ENCODE results near the gene PCYT1B.
"Not testable (repeated sequence)": the region's sequence is repeated elsewhere in the genome, so short reads cannot be mapped to it uniquely, and the experiment has no call there.

The PCYT1B gene

GRCh38 chrX:24619647-24620046, 27.5 kb downstream of the PCYT1B start:
- TF ChIP-seq CTCF (IDR thresholded peaks at IDR 0.05; ENCODE audit: poor library complexity, severe bottlenecking) = no peak
- Histone ChIP-seq H3K9me3 (ENCODE audit: severe bottlenecking) (no peaks in the 10 kb centered on the region), H3K27ac (ENCODE audit: poor library complexity, severe bottlenecking) (no peak overlapping the region), H3K4me1 (ENCODE audit: insufficient read depth, poor library complexity, severe bottlenecking) (no peaks in the 10 kb centered on the region), H3K4me3 (ENCODE audit: severe bottlenecking) (no peak overlapping the region), H3K27me3 (ENCODE audit: insufficient read depth, poor library complexity, severe bottlenecking) (no peaks in the 10 kb centered on the region), H3K36me3 (ENCODE audit: low read depth) (no peaks in the 10 kb centered on the region)
- ATAC-seq (ENCODE audit: low read depth) (no peak; the same call in 2 of the 3 replicates), DNase-seq (ENCODE audit: low spot score) (no peak)

- no peak overlapping the region for H3K4me3 ChIP-seq (ENCODE audit: severe bottlenecking)
- no peaks in the 10 kb centered on the region for H3K9me3 ChIP-seq (ENCODE audit: severe bottlenecking)
- DNase-seq (ENCODE audit: low spot score) (no peak), ATAC-seq (ENCODE audit: low read depth) (no peak)
- no peak for TF ChIP-seq CTCF (IDR thresholded peaks at IDR 0.05; ENCODE audit: poor library complexity, severe bottlenecking)
- H3K4me1 ChIP-seq (ENCODE audit: insufficient read depth, poor library complexity, severe bottlenecking) = no peaks in the 10 kb centered on the region
- H3K27me3 ChIP-seq (ENCODE audit: insufficient read depth, poor library complexity, severe bottlenecking) = no peaks in the 10 kb centered on the region
- H3K27ac ChIP-seq (ENCODE audit: poor library complexity, severe bottlenecking) = no peak overlapping the region
- H3K36me3 ChIP-seq (ENCODE audit: low read depth) = no peaks in the 10 kb centered on the region
Measured at GRCh38 chrX:24610516-24610915, 36.6 kb downstream of the PCYT1B start.

GRCh38 chrX:24607616-24608015, 39.5 kb downstream of the PCYT1B start:
- DNase-seq (ENCODE audit: low spot score) = no peak
- Histone ChIP-seq H3K27ac (ENCODE audit: poor library complexity, severe bottlenecking) (no peak overlapping the region), H3K36me3 (ENCODE audit: low read depth) (no peaks in the 10 kb centered on the region), H3K27me3 (ENCODE audit: insufficient read depth, poor library complexity, severe bottlenecking) (no peaks in the 10 kb centered on the region), H3K4me3 (ENCODE audit: severe bottlenecking) (no peak overlapping the region), H3K9me3 (ENCODE audit: severe bottlenecking) (no peaks in the 10 kb centered on the region), H3K4me1 (ENCODE audit: insufficient read depth, poor library complexity, severe bottlenecking) (no peaks in the 10 kb centered on the region)
- TF ChIP-seq CTCF (IDR thresholded peaks at IDR 0.05; ENCODE audit: poor library complexity, severe bottlenecking) = no peak
- ATAC-seq (ENCODE audit: low read depth) = no peak

DNA sequence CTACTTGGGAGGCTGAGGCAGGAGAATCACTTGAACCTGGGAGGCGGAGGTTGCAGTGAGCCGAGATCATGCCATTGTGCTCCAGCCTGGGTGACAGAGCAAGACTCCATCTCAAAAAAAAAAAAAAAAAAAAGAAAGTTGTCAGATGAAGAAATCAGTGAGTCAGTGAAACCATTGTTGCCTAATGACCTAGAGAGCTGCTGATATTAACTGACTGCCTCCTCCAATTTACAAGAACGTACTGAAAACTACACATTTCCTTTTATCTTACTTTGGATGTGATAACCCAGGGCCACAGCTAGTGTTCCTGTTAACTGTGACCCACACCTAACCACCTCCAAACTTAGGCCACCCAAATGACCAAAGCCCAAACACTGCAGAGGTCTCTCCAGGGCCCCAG, 41.2 kb downstream of the PCYT1B start:
- not testable (repeated sequence) for H3K27ac ChIP-seq (ENCODE audit: poor library complexity, severe bottlenecking); H3K27me3 ChIP-seq (ENCODE audit: insufficient read depth, poor library complexity, severe bottlenecking); ATAC-seq (ENCODE audit: low read depth); H3K4me3 ChIP-seq (ENCODE audit: severe bottlenecking); DNase-seq (ENCODE audit: low spot score); H3K9me3 ChIP-seq (ENCODE audit: severe bottlenecking); H3K4me1 ChIP-seq (ENCODE audit: insufficient read depth, poor library complexity, severe bottlenecking); H3K36me3 ChIP-seq (ENCODE audit: low read depth)

- ATAC-seq (ENCODE audit: low read depth) (no peak), DNase-seq (ENCODE audit: low spot score) (no peak)
- Histone ChIP-seq H3K36me3 (ENCODE audit: low read depth) (no peaks in the 10 kb centered on the region), H3K27me3 (ENCODE audit: insufficient read depth, poor library complexity, severe bottlenecking) (no peaks in the 10 kb centered on the region), H3K4me3 (ENCODE audit: severe bottlenecking) (no peak overlapping the region), H3K27ac (ENCODE audit: poor library complexity, severe bottlenecking) (no peak overlapping the region), H3K9me3 (ENCODE audit: severe bottlenecking) (no peaks in the 10 kb centered on the region), H3K4me1 (ENCODE audit: insufficient read depth, poor library complexity, severe bottlenecking) (no peaks in the 10 kb centered on the region)
- TF ChIP-seq CTCF (IDR thresholded peaks at IDR 0.05; ENCODE audit: poor library complexity, severe bottlenecking) = no peak
Measured at GRCh38 chrX:24603191-24603590, 44.0 kb downstream of the PCYT1B start.
